OCI-LY7 (cell line): Measurements from ENCODE around the gene ABCB1.

ENCODE experiments used
- CTCF ChIP-seq: fragments of 200-600 bp; sonication (generic); conservative IDR thresholded peaks from 2 replicates; pipeline ENCODE4 v1.5.1; 2014; ENCODE audit warnings: mild to moderate bottlenecking, antibody characterized with exemption, low read length, moderate library complexity, mixed read lengths
- EZH2phosphoT487 ChIP-seq: fragments of 200-600 bp; sonication (generic); IDR thresholded peaks from 2 replicates; pipeline ENCODE4 v1.6.1; 2018; ENCODE audit warnings: low read depth, borderline replicate concordance, mild to moderate bottlenecking, mixed run types, antibody characterized with exemption, low read length, moderate library complexity, mixed read lengths

GRCh38 chr7:87517891-87518290 lies 82.8 kb downstream of the ABCB1 start:
- no peak for TF ChIP-seq CTCF
- no peak for TF ChIP-seq EZH2phosphoT487
